HG02678 (cell line): Measurements from ENCODE around the gene ATP2B3.

Experiments
- ATAC-seq: cut with Tn5 transposase; IDR thresholded peaks from one replicate; pipeline ENCODE4 v1.9.1; 2021; ENCODE audit warnings: mild to moderate bottlenecking, moderate library complexity; ENCODE audit not compliant: unreplicated experiment

The ATP2B3 gene

DNA sequence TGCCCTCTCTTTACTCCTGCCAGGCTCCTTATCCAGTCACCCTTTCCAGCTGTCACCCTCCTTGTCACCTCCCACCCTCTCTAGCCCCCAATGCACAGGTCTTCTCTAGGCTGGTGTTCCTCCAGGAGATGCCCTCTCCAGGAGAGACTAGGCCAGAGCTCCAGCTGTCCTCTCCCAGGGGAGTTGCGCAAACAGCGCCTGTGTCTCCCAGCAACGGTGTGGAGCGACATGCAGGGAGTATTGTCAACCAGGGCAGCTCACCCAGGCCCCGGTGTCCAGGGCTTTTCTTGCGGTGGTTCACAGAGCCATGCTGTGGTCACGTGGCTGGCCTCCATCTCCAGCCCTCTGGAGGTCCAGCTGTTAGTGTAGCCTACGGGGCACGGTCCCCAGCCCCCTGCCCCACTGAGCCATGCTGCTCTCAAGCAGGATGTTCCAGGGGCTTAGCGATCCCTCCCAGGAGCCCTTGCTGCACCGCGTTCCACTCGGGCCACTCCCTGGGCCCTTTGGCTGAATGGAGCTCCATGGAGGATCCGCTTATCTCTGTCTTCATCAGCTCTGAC lies 46.7 kb downstream of the ATP2B3 start:
- no peak for ATAC-seq

DNA sequence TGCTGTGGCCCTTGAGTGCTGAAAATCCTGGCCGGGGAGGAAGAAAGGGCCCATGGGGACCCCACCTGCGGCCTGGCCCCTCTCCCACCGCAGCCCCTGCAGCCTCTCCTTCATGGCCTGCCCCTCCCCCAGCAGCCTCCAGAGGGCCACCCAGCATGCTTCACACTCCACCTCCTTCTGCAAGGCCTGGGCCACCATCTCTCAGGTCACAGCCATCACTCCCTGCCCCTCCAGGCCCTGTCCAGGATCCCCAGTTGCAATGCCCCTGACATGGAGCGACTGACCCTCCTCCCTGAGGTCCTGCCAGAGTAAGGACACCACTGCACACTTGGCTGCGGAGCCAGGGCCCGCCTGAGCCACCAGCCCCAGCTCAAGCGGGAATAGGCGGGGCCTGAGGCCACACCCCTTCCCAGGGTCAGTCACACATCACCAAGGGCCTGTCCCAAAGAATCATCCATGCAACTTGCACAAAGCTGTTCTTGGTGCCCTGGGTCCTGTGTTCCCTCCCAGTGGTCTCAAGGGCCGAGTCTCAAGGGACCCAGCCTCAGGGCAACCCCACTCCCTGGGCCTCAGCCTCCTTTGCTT lies 48.6 kb downstream of the ATP2B3 start:
- ATAC-seq = no peak

DNA sequence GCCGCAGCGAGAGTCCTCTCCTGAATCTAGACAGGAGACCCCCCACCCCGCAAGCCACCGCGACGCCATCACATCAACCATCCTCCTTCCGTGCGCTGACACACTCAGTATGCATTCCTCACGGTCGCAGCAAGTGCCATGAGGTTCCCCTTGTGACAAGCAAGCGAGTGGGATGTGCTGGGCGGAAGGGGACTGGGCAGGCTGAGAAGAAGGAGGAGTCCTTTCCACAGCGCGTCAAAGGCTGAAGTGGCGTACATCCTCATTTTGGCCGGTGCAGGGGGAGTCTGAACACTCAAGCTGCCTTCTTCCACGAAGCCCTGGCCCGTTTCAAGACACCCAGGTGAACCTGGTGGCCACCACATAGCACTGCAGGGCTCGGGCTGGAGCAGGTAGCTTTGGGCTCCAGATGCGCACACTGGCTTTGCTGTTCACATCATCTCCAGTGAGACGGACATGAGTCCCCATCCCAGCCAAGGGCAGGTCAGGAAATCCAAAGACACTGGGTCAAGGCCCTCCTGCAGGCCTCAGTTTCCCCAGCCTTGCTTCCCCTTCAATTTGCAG lies 51.1 kb downstream of the ATP2B3 start:
- ATAC-seq = no peak

DNA sequence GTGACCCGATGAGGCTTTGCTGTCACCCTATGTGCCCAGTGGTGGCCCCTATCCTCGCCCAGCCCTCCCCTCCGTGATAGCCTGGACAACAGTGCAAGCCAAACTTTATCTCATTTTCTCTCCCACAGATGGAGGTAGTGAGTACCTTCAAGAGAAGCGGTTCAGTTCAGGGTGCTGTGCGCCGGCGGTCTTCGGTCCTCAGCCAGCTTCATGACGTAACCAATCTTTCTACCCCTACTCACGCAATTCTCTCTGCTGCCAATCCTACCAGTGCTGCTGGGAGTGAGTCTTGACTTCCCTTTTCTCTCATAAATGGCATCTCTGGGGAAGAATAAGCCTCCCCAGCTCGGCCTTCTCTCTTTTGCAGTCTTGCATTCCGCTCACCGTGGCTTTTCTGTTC lies 52.0 kb downstream of the ATP2B3 start:
- no peak for ATAC-seq

DNA sequence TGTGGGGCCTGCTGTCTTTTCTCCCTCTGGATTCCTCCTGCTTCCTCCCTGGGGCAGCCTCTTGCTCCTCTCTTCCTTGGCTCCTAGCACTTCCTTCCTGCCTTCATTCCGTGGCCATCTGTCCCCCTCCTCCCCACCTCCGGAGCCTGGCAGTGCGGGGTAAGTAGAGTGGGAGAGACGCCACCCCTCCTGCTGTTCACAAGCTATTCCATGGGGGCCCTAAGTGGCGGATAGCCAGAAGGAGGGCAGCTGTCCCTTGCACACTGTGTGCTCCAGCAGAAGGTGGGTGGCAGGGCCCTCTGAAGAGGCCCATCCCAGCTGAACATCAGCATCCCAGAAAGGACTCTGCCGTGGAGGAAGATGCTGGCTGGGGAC lies 54.1 kb downstream of the ATP2B3 start:
- ATAC-seq = no peak

DNA sequence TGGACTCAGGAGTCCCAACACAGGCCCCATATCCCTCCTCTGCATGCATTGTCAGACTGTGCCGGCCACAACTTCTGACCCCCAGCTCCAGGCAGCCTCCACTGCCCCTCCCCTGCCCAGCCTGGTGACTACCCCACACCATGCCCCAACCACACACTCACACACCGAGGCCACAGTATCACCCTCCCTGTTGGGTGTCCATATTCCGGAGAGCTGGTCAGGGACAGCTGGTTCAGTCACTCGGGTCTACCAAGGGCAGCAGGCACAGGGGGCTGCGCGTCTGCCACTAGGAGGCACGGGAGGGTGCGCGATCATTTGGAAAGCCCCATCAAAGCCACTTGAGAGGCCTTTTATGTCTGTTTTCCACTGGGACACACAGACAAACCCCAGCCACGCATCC lies 55.2 kb downstream of the ATP2B3 start:
- ATAC-seq = no peak

DNA sequence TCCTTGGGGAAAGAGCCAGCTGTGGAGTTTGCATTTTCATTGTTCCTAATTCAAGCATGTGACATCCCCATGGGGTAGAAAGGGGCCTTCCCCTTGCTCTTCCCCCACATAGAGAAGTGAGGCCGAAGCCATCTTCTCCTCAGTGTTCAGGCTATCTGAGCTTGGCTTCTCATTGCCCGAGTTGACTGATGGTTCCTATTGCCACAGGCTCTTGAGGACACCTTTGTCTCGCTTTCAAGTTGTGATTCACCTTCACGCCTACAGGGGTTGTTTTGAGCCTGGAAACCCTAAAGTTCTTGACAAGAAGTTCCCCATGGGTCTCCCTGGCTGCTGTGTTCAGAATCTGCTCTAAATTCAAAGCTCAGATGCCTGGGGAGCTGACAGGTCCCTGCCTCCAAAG lies 56.5 kb downstream of the ATP2B3 start:
- ATAC-seq = no peak

DNA sequence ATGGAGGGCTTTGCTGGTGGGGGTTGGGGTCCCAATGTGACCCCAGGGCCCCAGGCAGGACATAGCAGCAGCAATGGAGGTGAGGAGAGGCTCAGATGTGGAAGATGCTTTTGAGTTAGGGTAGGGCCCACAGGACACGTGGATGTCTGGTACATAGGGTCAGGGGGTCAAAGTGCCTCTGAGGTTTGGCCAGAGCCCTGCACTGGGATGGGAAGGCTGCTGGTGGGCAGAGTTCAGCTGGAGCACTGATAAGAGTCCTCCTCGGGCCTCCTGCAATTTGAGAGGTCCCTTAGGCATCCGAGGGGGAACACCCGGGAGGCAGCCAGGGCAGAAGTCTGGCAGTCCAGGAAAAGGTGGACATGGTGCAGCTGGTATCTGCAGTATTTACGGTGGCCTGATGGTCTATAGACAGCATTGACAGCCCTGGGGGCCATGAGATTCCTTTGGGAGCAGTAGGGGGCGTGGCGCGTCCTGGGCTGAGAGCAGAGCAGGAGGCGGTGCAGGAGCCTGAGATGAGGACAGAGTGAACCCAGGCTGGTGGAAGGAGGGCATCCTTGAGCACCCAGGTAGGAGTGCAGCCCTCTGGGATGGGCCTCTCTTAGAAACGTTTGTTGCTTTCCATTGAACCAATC lies 58.9 kb downstream of the ATP2B3 start:
- no peak for ATAC-seq

DNA sequence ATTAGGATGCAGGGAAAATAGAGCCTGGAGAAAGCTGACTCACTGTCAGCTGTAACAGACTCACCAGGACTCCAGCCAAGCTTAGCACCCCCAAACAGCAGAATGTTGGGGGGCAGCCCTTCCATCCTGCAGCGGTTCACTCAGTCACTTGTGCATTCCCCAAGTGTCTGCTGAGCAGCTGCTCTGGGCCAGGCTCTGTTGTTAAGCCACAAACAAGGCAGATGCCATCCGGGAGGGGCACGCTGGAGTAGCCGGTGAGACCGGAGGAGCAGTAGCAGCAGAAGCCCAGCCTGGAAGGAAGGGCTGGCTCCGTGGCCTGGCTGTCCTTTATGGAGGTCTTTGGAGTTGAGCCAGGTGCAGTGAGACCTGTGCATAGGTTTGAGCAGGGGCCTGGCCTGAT lies 59.5 kb downstream of the ATP2B3 start:
- no peak for ATAC-seq

DNA sequence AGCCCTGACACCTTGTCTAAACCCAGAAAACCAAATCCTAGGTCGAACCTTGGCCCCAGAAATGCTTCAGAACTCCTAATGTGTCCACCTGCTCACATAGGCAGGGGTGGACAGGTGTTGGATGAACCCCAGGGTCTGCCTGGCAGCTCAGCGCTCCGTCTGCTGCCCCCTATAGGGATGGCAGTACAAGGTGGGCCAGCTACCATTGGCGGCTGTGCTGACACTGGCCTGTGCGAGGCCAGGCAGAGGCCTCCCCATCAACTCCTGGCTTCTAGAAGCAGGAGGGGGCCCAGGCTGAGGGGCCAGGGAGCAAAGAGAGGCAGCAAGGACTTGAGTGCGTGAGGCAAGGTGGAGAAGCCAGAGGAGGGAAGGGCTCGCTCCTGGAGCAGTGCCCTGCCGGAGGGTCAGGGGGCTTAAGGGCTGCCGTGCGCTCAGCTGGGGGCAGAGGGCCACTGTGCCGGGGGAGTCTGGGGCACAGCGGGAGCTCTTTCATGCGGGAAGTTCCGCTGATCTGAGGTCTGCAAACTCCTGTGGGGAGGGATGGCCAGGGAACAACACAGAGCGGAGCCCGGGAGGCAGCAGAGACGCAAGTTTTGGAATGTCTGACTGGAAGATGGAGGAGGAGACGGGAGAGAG lies 60.9 kb downstream of the ATP2B3 start:
- ATAC-seq = no peak

DNA sequence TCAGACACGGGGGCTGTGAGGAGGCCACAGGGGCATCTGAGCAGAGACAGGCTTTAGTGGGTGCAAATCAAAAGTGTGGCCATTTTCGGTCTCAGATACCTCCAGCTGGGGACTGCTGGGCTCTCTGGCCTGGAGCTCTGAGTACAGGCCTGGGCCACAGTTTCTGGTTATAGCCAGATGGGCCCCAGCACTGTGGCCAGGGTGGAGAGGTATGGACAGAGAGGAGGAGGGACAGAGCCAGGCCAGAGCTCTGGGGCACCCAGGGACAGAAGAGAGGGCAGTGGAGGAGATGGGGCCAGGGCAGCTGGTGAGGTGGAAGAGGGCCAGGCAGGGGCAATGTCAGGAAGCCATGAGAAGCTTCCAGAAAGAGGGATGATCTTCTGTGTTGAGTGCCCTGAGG lies 61.4 kb downstream of the ATP2B3 start:
- no peak for ATAC-seq

DNA sequence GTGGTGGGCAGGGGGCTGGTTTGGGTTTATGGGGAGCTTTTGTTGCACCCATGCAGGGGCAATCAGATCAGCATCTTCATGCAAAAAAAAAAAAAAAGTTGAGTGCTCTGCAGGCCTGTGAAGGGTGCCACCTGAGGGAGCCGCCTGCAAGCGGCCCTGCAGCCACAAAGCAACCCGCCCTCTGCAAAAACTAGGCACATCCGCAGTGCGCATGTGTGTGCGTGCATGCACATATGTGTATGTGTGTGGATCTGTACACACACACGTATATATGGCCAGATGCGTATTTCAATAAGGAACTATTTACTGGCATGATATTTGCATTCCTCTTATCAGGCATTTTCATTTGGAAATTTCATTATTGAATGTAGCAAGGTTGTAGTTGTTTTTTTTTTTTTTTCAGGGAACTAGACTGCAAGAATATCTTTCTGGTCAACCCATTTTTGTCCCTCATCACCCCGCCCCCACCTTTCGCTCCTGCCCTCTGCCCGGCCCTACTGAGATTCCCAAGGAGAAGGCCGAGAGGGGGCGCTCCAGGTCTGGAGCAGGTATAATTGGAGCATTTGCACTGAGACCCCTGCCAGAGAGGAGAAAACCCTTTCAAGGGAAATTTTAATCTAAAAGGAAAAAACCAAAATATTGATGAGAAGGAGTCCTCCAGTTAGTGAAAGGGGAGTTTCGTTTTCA lies 63.4 kb downstream of the ATP2B3 start:
- no peak for ATAC-seq

DNA sequence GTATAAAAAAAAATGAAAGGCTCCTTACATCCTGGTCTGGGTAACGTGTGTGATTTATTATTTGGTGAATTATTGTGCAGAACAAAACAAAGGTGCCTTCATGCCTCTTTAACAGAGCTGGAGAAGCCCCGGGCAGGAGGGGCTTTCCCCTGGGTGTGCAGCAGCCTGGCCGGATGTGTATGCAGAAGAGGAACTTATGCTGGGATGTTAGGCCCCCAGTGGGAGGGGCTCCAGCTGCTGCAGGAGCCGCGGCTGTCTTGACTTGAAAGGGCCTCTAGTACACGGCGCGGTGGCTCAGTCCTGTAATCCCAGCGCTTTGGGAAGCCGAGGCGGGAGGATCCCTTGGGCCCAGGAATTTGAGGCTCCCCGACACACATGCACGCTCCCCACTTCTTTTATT lies 65.5 kb downstream of the ATP2B3 start:
- ATAC-seq = peak; percentile 100

DNA sequence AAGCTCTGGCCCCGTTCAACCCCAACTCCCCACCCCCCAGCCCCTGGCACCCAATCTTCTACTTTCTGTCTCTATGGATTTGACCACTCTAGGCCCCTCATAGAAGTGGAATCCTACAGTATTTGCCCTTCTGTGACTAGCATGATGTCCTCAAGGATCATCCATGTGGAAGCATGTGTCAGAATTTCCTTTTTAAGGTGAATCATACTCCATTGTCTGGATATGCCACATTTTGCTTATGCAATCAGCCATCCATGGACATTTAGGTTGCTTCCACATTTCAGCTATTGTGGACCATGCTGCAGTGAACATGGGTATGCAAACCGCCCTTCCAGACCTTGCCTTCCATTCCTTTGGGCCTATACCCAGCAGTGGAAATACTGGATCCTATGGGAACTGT lies 66.0 kb downstream of the ATP2B3 start:
- ATAC-seq = no peak

DNA sequence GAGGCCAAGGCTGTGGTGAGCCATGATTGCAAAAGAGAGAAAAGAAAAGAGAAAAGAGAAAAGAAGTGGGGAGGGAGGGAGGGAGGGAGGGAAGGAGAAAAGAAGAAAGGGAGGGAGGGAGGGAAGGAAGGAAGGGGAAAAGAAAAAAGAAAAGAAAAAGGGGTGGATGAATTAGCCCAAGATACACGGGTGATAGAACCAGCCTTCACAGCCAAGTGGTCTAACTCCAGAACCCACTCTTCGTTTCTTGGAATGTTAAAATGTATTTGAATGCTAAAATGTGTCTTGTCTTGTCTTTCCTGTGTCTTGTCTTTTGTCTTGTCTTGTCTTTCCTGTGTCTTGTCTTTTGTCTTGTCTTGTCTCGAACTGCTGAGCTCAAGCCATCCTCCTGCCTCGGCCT lies 68.4 kb downstream of the ATP2B3 start:
- no peak for ATAC-seq

DNA sequence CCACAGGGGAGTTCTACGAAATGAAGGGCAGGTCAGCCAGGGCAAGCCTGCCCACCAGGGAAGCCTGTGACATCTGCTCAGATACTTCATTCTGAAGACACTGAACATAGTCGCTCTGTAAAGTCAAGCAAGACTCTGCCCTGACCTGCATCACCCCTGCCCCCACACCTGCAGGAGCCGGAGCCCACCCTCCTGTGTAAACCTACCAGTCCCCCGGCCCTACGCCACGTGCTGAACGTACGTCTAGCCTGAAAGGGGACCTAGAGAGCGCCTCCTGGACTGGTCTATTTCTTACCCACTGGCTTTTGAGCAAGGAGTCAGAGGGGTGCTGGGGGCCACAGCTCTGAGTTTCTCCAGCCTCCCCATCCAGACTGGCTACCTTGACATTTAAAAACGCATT lies 69.9 kb downstream of the ATP2B3 start:
- no peak for ATAC-seq

DNA sequence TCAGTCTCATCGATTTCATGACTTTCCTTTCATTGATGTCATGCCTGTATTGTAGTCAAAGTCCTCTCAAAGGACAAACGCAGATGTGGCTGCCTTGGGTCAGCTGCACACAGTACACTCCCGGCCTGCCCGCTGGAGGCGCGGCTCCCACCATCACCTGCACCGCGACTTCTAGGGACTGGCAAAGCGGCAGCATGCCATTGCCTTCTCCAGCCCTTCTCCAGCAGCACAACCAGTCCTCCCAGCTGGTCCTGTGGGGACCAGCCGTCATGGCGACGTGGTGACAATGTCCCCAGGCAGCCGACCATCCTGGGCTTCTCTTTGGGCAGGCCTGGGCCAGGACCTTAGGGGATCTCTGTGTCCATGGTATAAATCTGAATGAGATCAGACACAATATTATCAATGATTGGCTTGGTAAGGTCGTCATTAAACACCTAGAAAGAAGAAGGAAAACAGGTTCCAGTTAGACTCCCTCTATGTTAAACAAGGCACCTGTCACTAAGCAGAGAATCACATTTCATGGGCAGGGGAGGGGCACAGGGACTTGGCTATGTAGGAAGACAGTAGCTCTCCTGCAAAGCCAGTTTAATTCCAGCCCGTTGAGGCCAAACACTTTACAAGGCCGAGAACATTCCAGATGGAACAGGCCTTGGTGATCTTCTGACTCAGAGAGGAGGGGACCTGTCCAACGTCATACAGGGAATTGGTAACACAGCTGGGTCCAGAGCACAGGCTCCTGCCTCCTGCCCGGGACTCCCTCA lies 70.8 kb downstream of the ATP2B3 start:
- ATAC-seq = no peak

DNA sequence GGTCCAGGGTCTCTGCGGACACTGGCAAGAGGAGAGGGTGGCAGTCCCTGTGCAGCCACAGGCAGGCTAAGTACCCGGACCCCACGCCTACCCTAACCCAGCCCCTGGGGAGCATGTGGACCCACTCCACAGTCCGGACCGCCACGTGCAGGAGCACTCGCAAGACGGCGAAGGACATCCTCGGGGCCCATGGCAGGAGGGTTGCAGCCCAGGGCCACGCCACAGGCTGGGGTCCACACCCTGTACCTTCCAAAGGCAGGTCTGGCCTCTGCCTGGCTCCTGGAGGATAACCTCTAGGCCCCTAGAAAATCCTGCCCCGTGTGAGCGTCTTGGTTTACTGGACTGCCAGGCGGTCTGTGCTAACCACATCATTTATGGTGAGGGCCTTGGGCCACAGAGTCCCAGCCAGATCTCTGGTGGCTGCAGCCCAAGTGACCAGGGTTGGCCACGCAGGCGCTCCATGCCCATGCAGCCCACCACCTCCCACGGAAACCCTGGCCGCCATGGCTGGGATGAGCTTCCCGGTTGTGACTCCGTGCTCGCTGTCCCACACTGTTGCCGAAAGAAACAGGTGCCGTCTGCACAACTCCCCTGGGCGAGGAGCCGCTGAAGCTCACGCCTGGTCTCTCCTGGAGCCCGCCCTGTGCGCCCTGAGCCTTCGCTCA lies 71.5 kb downstream of the ATP2B3 start:
- ATAC-seq = no peak

DNA sequence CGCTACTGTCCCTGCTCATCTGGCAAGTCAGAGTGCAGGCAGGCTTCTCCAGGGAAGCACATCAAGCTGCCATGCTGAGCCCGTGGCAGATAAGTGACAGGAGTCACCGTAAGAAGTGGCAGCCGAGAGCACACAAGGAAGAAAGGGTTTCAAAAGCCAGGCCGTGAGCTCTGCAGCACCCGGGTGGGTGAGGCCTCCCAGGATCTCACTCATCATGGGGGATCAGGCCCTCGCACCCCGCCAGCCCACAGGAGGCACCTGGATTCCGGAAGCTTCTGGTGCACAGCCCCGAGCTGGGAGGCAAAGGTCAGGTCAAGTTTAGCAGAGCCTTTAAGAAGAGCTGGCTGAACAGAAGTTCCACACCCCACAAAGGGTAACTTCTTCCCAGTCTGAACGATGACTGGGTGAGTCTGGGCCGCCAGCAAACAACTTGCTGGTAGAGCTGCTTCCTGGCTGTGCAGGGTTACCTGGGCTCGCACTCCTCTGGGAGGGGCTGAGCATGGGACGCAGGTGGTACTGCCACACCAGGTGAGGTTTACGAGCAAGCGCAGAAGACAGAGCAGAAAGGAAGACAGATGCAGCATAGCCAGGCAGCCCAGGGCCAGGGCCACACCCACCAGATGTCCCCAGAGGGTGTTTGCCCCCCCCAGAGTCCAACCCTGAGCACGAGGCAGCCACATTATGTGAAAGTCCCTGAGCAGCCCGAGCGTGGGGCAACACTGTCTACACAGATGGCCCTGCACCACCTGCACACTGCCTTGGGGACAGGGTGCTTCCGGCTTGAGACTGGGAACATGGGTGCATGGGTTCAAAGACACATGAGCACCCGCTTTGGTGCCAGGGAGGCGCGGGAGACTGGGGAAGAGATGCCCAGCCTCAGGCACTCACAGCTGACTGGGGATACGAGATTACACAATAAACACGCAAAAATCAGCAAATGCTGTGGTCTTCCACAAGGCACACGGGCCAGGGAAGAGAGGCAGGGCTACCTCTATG lies 73.8 kb downstream of the ATP2B3 start:
- ATAC-seq = no peak
